Liver (tissue), 9 donors: ENCODE results near the gene TJP3. TPM values are rescaled to one million over a fixed set of nuclear protein-coding genes. Genes with fewer than 3 reads are reported as not detected.

Experiments
- DNase-seq: peaks from one replicate; pipeline ENCODE4 v3.0.0-alpha.2; 2017; ENCODE audit warnings: low spot score
- H3K27ac ChIP-seq, 2 donors: one replicate each; pipeline ENCODE4 v1.7.0; 2013; ENCODE audit warnings: inconsistent platforms in 2 of 2, low read length in 2 of 2, control low read depth in 1 of 2, low read depth in 1 of 2, mild to moderate bottlenecking in 1 of 2
- H3K27me3 ChIP-seq, 4 donors: one replicate each; pipeline versions ENCODE4 v1.6.1 to v1.7.0; 2013; ENCODE audit warnings: low read length in 3 of 4, inconsistent platforms in 1 of 4, mild to moderate bottlenecking in 1 of 4, moderate library complexity in 1 of 4; ENCODE audit not compliant: control insufficient read depth in 4 of 4, insufficient read depth in 4 of 4
- H3K36me3 ChIP-seq, 4 donors: one replicate each; pipeline versions ENCODE4 v1.6.1 to v1.7.0; 2013; ENCODE audit warnings: low read length in 3 of 4, mild to moderate bottlenecking in 3 of 4, low read depth in 1 of 4, moderate library complexity in 1 of 4; ENCODE audit not compliant: control insufficient read depth in 4 of 4, insufficient read depth in 3 of 4
- H3K4me1 ChIP-seq, 4 donors: one replicate each; pipeline versions ENCODE4 v1.6.1 to v1.7.0; 2013; ENCODE audit warnings: low read length in 3 of 4, mild to moderate bottlenecking in 3 of 4, moderate library complexity in 1 of 4; ENCODE audit not compliant: control insufficient read depth in 4 of 4, insufficient read depth in 4 of 4
- H3K4me3 ChIP-seq, 3 donors: one replicate each; pipeline versions ENCODE4 v1.6.1 to v1.7.0; 2013; ENCODE audit warnings: low read length in 3 of 3, control low read depth in 1 of 3, low read depth in 1 of 3, mild to moderate bottlenecking in 1 of 3
- H3K9ac ChIP-seq, 2 donors: one replicate each; pipeline ENCODE4 v1.7.0; 2013; ENCODE audit warnings: low read length in 2 of 2, mild to moderate bottlenecking in 2 of 2, moderate library complexity in 2 of 2, control low read depth in 1 of 2, low read depth in 1 of 2
- H3K9me3 ChIP-seq, 4 donors: one replicate each; pipeline versions ENCODE4 v1.6.1 to v1.7.0; 2013; ENCODE audit warnings: low read length in 3 of 4; ENCODE audit not compliant: control insufficient read depth in 4 of 4
- ATF3 ChIP-seq: IDR thresholded peaks from 2 replicates; pipeline ENCODE4 v1.6.1; 2016; ENCODE audit warnings: antibody characterized with exemption
- CTCF ChIP-seq: fragments of 150-350 bp; IDR thresholded peaks from 2 replicates; pipeline ENCODE4 v1.5.1; 2017; ENCODE audit warnings: improper control_type of control experiment, low read depth, low read length; ENCODE audit not compliant: missing input control
- EGR1 ChIP-seq, 2 donors: IDR thresholded peaks; 2 replicates each; pipeline ENCODE4 v1.6.1; 2016 to 2018; ENCODE audit warnings: antibody characterized with exemption in 2 of 2, low read depth in 2 of 2
- FOXA1 ChIP-seq: IDR thresholded peaks from 2 replicates; pipeline ENCODE4 v1.6.1; 2016; ENCODE audit warnings: antibody characterized with exemption
- FOXA2 ChIP-seq: IDR thresholded peaks from 2 replicates; pipeline ENCODE4 v1.6.1; 2016; ENCODE audit warnings: antibody characterized with exemption
- GABPA ChIP-seq, 2 donors: IDR thresholded peaks in 1 of 2; conservative IDR thresholded peaks in 1 of 2; 2 replicates each; pipeline ENCODE4 v1.6.1; 2016; ENCODE audit warnings: antibody characterized with exemption in 2 of 2, mild to moderate bottlenecking in 1 of 2, moderate library complexity in 1 of 2
- HNF4A ChIP-seq, 2 donors: conservative IDR thresholded peaks; 2 replicates each; pipeline ENCODE4 v1.6.1; 2016; ENCODE audit warnings: antibody characterized with exemption in 2 of 2, mild to moderate bottlenecking in 2 of 2
- HNF4G ChIP-seq: IDR thresholded peaks from 2 replicates; pipeline ENCODE4 v1.6.1; 2016; ENCODE audit warnings: antibody characterized with exemption
- JUND ChIP-seq, 2 donors: IDR thresholded peaks; 2 replicates each; pipeline ENCODE4 v1.6.1; 2016; ENCODE audit warnings: antibody characterized with exemption in 2 of 2
- MAX ChIP-seq: IDR thresholded peaks from 2 replicates; pipeline ENCODE4 v1.6.1; 2016; ENCODE audit warnings: antibody characterized with exemption
- NR2F2 ChIP-seq: IDR thresholded peaks from 2 replicates; pipeline ENCODE4 v1.6.1; 2016; ENCODE audit warnings: antibody characterized with exemption
- RAD21 ChIP-seq, 2 donors: IDR thresholded peaks; 2 replicates each; pipeline ENCODE4 v1.6.1; 2016; ENCODE audit warnings: antibody characterized with exemption in 2 of 2, mild to moderate bottlenecking in 2 of 2
- REST ChIP-seq: IDR thresholded peaks from 2 replicates; pipeline ENCODE4 v1.6.1; 2016; ENCODE audit warnings: antibody characterized with exemption, mild to moderate bottlenecking
- RXRA ChIP-seq, 2 donors: IDR thresholded peaks; 2 replicates each; pipeline ENCODE4 v1.6.1; 2017 to 2018; ENCODE audit warnings: antibody characterized with exemption in 2 of 2, mild to moderate bottlenecking in 1 of 2
- SP1 ChIP-seq: IDR thresholded peaks from 2 replicates; pipeline ENCODE4 v1.6.1; 2018; ENCODE audit warnings: antibody characterized with exemption, mild to moderate bottlenecking
- TAF1 ChIP-seq: conservative IDR thresholded peaks from 2 replicates; pipeline ENCODE4 v1.6.1; 2016; ENCODE audit warnings: antibody characterized with exemption, mild to moderate bottlenecking
- YY1 ChIP-seq: IDR thresholded peaks from 2 replicates; pipeline ENCODE4 v1.6.1; 2016; ENCODE audit warnings: antibody characterized with exemption, mild to moderate bottlenecking
- ZBTB33 ChIP-seq: IDR thresholded peaks from 2 replicates; pipeline ENCODE4 v1.6.1; 2016; ENCODE audit warnings: antibody characterized with exemption
- WGBS: extraction: QIAGEN DNeasy Blood & Tissue Kit; methylation state at CpG from one replicate; pipeline ENCODE4 v1.1.7; 2013; 5-methylcytosine and 5-hydroxymethylcytosine counted together
- polyA plus RNA-seq, 2 donors: library from polyadenylated mRNA; stranded (reverse) in 1 of 2; unstranded in 1 of 2; fragments of 200-250 nt in 1 of 2; fragments of >200 nt in 1 of 2; fragmentation: Nextera tagmentation in 1 of 2; extraction: Ambion mirVana in 1 of 2; gene quantifications; one replicate each; pipeline versions ENCODE4 v1.2.1 to v1.2.3, GENCODE V29; 2013 to 2015
- total RNA-seq, 2 donors: library from RNA; depleted of rRNA; stranded (reverse); fragments of >200 nt; gene quantifications; one replicate each; pipeline ENCODE4 v1.2.3, GENCODE V29; 2014
- donor health status: healthy.
- donor health status: healthy.
- donor health status: healthy.
- donor health status: healthy.
- donor health status: healthy.

TJP3 gene
- total and polyA plus RNA-seq, 4 donors, result 6.0 to 9.8 (median 6.7) TPM

- Histone ChIP-seq H3K9ac (no peak overlapping the region), H3K4me3 (no peak overlapping the region), H3K27ac (no peak overlapping the region), H3K36me3 (peaks cover 3 to 26% (median 6%) of the 10 kb centered on the region in 4 donors), H3K4me1 (no peaks in the 10 kb centered on the region), H3K27me3 (no peaks in the 10 kb centered on the region), H3K9me3 (no peaks in the 10 kb centered on the region)
- no peak for DNase-seq
- TF ChIP-seq HNF4A (conservative IDR thresholded peaks at IDR 0.05), result no peak
- TF ChIP-seq FOXA2, result no peak
- no peak for TF ChIP-seq CTCF
- TF ChIP-seq ZBTB33, result no peak
- no peak for TF ChIP-seq EGR1 (IDR thresholded peaks at IDR 0.05; ENCODE audit: low read depth in 2 of 2)
- no peak for TF ChIP-seq SP1
- no peak for TF ChIP-seq REST
- no peak for TF ChIP-seq YY1
- TF ChIP-seq HNF4G, result no peak
- TF ChIP-seq NR2F2, result no peak
- TF ChIP-seq TAF1, result no peak
- WGBS, result 94% methylated on average over 10 of the region's 10 CpGs
Measured at GRCh38 chr19:3737487-3738205, 29.5 kb downstream of the TJP3 start.

- DNase-seq, result no peak
- Histone ChIP-seq H3K4me3 (no peak overlapping the region), H3K9ac (no peak overlapping the region), H3K27ac (no peak overlapping the region), H3K36me3 (peaks cover 3 to 26% (median 6%) of the 10 kb centered on the region in 4 donors), H3K9me3 (no peaks in the 10 kb centered on the region), H3K4me1 (no peaks in the 10 kb centered on the region), H3K27me3 (no peaks in the 10 kb centered on the region)
- WGBS, result 94% methylated on average over 32 of the region's 32 CpGs
- no peak for TF ChIP-seq GABPA (IDR thresholded peaks at IDR 0.05 in 1 of 2, conservative IDR thresholded peaks at IDR 0.05 in 1 of 2)
- no peak for TF ChIP-seq RAD21 (IDR thresholded peaks at IDR 0.05)
- no peak for TF ChIP-seq FOXA1
- TF ChIP-seq JUND (IDR thresholded peaks at IDR 0.05), result no peak
- TF ChIP-seq HNF4G, result no peak
- no peak for TF ChIP-seq ATF3
- TF ChIP-seq HNF4A (conservative IDR thresholded peaks at IDR 0.05), result no peak
- no peak for TF ChIP-seq REST
- no peak for TF ChIP-seq SP1
- TF ChIP-seq TAF1, result no peak
- no peak for TF ChIP-seq NR2F2
- no peak for TF ChIP-seq RXRA (IDR thresholded peaks at IDR 0.05)
- TF ChIP-seq YY1, result no peak
- no peak for TF ChIP-seq FOXA2
- TF ChIP-seq EGR1 (IDR thresholded peaks at IDR 0.05; ENCODE audit: low read depth in 2 of 2), result no peak
- no peak for TF ChIP-seq MAX
Measured at GRCh38 chr19:3738477-3739220, 30.5 kb downstream of the TJP3 start.
